AG04449 (cell line): ENCODE results near the gene MKLN1.

Experiments used
- CTCF ChIA-PET: fragments of 350-600 bp; formaldehyde crosslinking; extraction: SDS; loops from one replicate; lab custom pipeline; 2021; ENCODE audit warnings: antibody characterized with exemption; lab: Yijun Ruan, JAX
- POLR2A ChIA-PET: fragments of 400-600, 350-600 bp; formaldehyde crosslinking; extraction: SDS; loops from one replicate; lab custom pipeline; 2020; ENCODE audit warnings: antibody characterized with exemption, inconsistent platforms; lab: Yijun Ruan, JAX
- DNase-seq: peaks from one replicate; pipeline ENCODE4 v3.0.0-alpha.2; 2010; ENCODE audit warnings: low read depth, low spot score
- H3K4me3 ChIP-seq: 2 replicates; pipeline ENCODE4 v1.5.1; 2011; ENCODE audit warnings: low read depth, mild to moderate bottlenecking, control low read depth, low read length
- TF ChIP-seq, protein P1 (sequence below): IDR thresholded peaks from one replicate; pipeline ENCODE4 v1.5.1; 2011; ENCODE audit warnings: mild to moderate bottlenecking, moderate library complexity, low read length, control low read depth, inconsistent platforms; ENCODE audit not compliant: insufficient read depth; ENCODE audit errors: missing control alignments

MKLN1 gene

GRCh38 chr7:131507592-131508331, 180.1 kb downstream of the MKLN1 start:
- no peak overlapping the region for H3K4me3 ChIP-seq
- TF ChIP-seq, protein P1, sequence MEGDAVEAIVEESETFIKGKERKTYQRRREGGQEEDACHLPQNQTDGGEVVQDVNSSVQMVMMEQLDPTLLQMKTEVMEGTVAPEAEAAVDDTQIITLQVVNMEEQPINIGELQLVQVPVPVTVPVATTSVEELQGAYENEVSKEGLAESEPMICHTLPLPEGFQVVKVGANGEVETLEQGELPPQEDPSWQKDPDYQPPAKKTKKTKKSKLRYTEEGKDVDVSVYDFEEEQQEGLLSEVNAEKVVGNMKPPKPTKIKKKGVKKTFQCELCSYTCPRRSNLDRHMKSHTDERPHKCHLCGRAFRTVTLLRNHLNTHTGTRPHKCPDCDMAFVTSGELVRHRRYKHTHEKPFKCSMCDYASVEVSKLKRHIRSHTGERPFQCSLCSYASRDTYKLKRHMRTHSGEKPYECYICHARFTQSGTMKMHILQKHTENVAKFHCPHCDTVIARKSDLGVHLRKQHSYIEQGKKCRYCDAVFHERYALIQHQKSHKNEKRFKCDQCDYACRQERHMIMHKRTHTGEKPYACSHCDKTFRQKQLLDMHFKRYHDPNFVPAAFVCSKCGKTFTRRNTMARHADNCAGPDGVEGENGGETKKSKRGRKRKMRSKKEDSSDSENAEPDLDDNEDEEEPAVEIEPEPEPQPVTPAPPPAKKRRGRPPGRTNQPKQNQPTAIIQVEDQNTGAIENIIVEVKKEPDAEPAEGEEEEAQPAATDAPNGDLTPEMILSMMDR: peak; percentile 90
- ChIA-PET POLR2A (interaction anchor here (0.5 kb wide), 1 partner anchor 547 kb away, joined by 3 read pairs; no protein-coding TSS in a partner anchor), CTCF (interaction anchor here (0.7 to 15.6 kb wide), 22 partner anchors 7 to 438 kb away, joined by 3 to 334 read pairs (median 4); no protein-coding TSS in a partner anchor)
- no peak for DNase-seq

DNA sequence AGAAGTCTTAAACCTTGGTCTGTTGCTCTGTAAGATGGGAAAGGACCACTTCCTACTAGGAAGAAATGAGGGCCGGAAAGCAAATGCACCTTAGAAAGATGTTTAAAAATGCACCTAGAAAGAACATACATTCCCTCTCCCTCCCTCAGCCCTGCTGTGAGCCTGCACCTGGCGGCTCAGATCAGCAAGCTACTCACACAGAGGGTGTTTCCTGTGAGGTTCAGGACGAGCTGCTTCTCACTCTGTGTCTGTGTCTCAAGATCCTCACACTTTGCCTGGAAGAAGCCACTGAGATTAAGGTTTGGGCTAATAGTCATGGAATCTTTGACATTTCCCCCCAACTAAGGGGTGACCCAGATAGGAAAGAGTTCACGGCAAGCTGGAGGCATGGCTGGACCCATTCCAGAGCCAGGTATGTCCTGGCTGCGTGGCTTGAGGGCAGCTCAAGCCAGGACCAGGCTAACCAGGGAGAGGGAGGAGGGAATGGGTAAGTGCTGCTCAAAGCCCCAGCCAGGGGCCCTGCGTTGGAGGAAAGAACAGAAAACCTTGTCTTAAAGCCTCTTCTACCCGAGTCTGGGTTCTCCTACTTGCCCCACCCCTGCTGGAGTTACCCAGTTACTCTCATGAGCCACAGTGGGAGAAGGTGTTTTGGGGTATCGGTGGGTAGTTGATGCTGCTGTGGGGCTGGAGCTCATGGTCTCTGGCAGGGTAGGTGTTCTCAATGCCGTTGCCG, 181.2 kb downstream of the MKLN1 start:
- H3K4me3 ChIP-seq: no peak overlapping the region
- TF ChIP-seq, protein P1: no peak
- ChIA-PET CTCF (interaction anchor here (0.5 to 15.6 kb wide), 15 partner anchors 8 to 452 kb away, joined by 3 to 334 read pairs (median 4); no protein-coding TSS in a partner anchor), POLR2A (no interaction called here)
- no peak for DNase-seq

GRCh38 chr7:131509781-131510180, 182.1 kb downstream of the MKLN1 start:
- POLR2A ChIA-PET: no interaction called here
- CTCF ChIA-PET: interaction anchor here (1.5 to 15.6 kb wide), 6 partner anchors 9 to 149 kb away, joined by 4 to 334 read pairs (median 140); no protein-coding TSS in a partner anchor
- TF ChIP-seq, protein P1: no peak
- no peak for DNase-seq
- no peak overlapping the region for H3K4me3 ChIP-seq

- CTCF ChIA-PET: interaction anchor here (0.6 to 15.6 kb wide), 11 partner anchors 10 to 399 kb away, joined by 3 to 334 read pairs (median 53); no protein-coding TSS in a partner anchor
- no peak overlapping the region for H3K4me3 ChIP-seq
- DNase-seq: no peak
- TF ChIP-seq, protein P1: no peak
- POLR2A ChIA-PET: interaction anchor here (0.7 kb wide), 1 partner anchor 329 kb away, joined by 3 read pairs; no protein-coding TSS in a partner anchor
Measured at GRCh38 chr7:131511071-131511470, 183.4 kb downstream of the MKLN1 start.

DNA sequence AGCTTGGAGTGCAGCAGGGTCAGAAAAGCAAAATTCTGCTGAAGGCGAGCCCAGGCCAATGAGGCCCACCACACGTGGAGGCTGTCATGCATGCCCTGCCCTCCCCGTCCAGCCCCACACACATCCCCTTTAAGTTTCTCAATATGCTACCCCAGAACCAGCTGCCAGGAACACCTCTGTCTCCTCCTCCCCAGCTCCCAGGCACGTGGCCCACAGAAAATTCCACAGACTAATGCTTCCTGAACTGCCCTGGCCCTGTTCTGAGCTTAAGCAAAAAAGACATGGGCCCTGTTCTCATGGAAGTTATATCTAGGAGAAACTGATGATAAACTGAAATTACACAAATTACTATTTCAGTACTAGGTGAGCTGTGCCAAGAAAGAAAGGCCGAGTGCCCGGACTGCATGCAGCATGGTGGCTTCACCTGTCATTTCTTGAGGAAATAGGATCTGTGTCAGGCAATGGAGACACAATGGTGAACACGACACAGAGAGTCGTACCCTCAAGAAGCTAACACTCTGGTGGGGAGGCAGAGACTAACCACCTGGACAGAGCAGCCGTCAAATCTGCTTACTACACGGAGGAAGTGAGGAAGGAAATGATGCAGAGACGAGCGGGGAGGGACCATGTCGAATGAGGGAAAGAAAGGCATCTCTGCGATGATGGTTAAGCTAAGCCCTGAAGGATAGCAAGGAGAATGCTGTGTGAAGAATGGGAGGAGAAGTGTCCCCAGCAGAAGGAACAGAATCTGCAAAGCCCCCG, 184.3 kb downstream of the MKLN1 start:
- TF ChIP-seq, protein P1: no peak
- ChIA-PET POLR2A (interaction anchor here (0.7 kb wide), 1 partner anchor 329 kb away, joined by 3 read pairs; no protein-coding TSS in a partner anchor), CTCF (interaction anchor here (1.0 to 15.6 kb wide), 17 partner anchors 11 to 456 kb away, joined by 3 to 334 read pairs (median 9); no protein-coding TSS in a partner anchor)
- H3K4me3 ChIP-seq: no peak overlapping the region
- DNase-seq: no peak
